Stimulated activated naive CD4-positive, alpha-beta T cell (primary cell): Measurements from ENCODE around the gene DENND2D.

ENCODE experiments used
- DNase-seq, 6 experiments: peaks; one replicate each; lab custom pipeline; 2025; lab: John Stamatoyannopoulos, UW

Gene DENND2D

GRCh38 chr1:111199881-111200801 is at the start of gene DENND2D:
TSS of gene DENND2D (minus strand) at chr1:111200646. CDS start at chr1:111200459, 187 bp downstream.
- DNase-seq: peak; percentile 18 to 53 (median 37)

- no peak for DNase-seq
Observed at GRCh38 chr1:111249960-111250359, 49.5 kb upstream of the DENND2D start.

GRCh38 chr1:111247125-111247838 is 46.8 kb upstream of the DENND2D start:
- DNase-seq: no peak

- no peak for DNase-seq
Observed at GRCh38 chr1:111242805-111243523, 42.5 kb upstream of the DENND2D start.

- no peak for DNase-seq
Observed at GRCh38 chr1:111241797-111242196, 41.4 kb upstream of the DENND2D start.

- no peak for DNase-seq
Observed at GRCh38 chr1:111238056-111238795, 37.8 kb upstream of the DENND2D start.

- no peak for DNase-seq
Observed at GRCh38 chr1:111236806-111237205, 36.4 kb upstream of the DENND2D start.

GRCh38 chr1:111236379-111236778 is 35.9 kb upstream of the DENND2D start:
- no peak for DNase-seq

GRCh38 chr1:111234866-111235265 is 34.4 kb upstream of the DENND2D start:
- no peak for DNase-seq

GRCh38 chr1:111234258-111234657 is 33.8 kb upstream of the DENND2D start:
- no peak for DNase-seq

- DNase-seq: no peak
Observed at GRCh38 chr1:111232134-111232533, 31.7 kb upstream of the DENND2D start.

- DNase-seq: no peak
Observed at GRCh38 chr1:111228748-111229126, 28.3 kb upstream of the DENND2D start.

GRCh38 chr1:111227851-111228747 is 27.7 kb upstream of the DENND2D start:
- peak in 1 of 6 experiments; percentile 27 for DNase-seq

GRCh38 chr1:111227434-111227833 is 27.0 kb upstream of the DENND2D start, which contains the start of gene CHI3L2:
TSS of gene CHI3L2 (plus strand) at chr1:111227713. CDS start at chr1:111227730, 17 bp downstream.
- no peak for DNase-seq

GRCh38 chr1:111225717-111226400 is 25.4 kb upstream of the DENND2D start:
- DNase-seq: peak in 5 of 6 experiments; percentile 34 to 79 (median 73)

- DNase-seq: no peak
Observed at GRCh38 chr1:111225091-111225490, 24.6 kb upstream of the DENND2D start.

- no peak for DNase-seq
Observed at GRCh38 chr1:111223126-111223685, 22.8 kb upstream of the DENND2D start.

- DNase-seq: peak; percentile 33 to 72 (median 58)
Observed at GRCh38 chr1:111222308-111223125, 22.1 kb upstream of the DENND2D start.
